ENCODE data around the gene ITK.

DNA sequence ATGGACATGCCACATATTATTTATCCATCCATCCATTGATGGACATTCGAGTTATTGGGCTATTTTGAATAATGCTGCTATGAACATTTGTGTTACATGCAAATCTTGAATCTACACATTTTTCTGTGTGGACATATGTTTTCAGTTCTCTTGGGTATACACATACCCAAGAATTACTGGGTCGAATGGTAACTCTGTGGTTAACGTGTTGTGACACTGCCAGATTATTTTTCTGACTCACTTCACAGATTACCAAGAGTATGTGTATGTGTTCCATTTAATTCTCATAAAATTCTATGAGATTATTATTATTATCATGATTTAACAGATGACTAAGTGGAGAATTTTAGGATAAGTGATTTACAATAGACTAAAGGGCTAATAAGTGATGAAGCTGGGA, 112.0 kb downstream of the ITK start:
- TF ChIP-seq POLR2A (IDR thresholded peaks at IDR 0.05) (no peak), POLR2AphosphoS5 (IDR thresholded peaks at IDR 0.05) (no peak)
- TF ChIP-seq, protein P1, sequence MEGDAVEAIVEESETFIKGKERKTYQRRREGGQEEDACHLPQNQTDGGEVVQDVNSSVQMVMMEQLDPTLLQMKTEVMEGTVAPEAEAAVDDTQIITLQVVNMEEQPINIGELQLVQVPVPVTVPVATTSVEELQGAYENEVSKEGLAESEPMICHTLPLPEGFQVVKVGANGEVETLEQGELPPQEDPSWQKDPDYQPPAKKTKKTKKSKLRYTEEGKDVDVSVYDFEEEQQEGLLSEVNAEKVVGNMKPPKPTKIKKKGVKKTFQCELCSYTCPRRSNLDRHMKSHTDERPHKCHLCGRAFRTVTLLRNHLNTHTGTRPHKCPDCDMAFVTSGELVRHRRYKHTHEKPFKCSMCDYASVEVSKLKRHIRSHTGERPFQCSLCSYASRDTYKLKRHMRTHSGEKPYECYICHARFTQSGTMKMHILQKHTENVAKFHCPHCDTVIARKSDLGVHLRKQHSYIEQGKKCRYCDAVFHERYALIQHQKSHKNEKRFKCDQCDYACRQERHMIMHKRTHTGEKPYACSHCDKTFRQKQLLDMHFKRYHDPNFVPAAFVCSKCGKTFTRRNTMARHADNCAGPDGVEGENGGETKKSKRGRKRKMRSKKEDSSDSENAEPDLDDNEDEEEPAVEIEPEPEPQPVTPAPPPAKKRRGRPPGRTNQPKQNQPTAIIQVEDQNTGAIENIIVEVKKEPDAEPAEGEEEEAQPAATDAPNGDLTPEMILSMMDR (IDR thresholded peaks at IDR 0.05 in 8 of 11, conservative IDR thresholded peaks at IDR 0.05 in 3 of 11): no peak

Data from spleen (tissue), 7 donors.